ENCODE data around the gene SLC44A1. TPM values are rescaled to one million over a fixed set of nuclear protein-coding genes. Genes with fewer than 3 reads are reported as not detected.

SLC44A1 gene
- total and polyA plus RNA-seq, 2 experiments from 2014 or later, result 32.4 to 38.7 TPM

DNA sequence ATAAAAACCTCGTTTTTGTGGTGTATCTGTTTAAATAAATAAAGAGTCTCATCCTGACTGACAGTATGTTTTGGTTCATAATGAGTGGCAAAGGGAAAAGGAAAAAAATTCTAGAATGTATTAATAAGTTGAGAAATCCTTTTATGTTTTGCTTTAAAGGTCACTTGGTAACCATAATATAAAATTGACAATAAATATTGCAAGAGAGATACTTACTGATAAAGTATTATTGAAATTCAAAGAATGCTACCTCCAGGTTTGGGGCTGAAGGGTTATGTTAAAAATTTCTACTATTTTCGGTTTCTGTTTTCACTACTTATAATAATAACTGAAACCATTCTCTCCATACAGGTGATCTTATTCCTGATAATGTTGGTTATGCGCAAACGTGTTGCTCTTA, 118.0 kb downstream of the SLC44A1 start:
- no peaks in the 10 kb centered on the region for H3K4me1 ChIP-seq (ENCODE audit: low read depth)
- H3K36me3 ChIP-seq, result peaks cover 45% of the 10 kb centered on the region
- TF ChIP-seq, protein P1, sequence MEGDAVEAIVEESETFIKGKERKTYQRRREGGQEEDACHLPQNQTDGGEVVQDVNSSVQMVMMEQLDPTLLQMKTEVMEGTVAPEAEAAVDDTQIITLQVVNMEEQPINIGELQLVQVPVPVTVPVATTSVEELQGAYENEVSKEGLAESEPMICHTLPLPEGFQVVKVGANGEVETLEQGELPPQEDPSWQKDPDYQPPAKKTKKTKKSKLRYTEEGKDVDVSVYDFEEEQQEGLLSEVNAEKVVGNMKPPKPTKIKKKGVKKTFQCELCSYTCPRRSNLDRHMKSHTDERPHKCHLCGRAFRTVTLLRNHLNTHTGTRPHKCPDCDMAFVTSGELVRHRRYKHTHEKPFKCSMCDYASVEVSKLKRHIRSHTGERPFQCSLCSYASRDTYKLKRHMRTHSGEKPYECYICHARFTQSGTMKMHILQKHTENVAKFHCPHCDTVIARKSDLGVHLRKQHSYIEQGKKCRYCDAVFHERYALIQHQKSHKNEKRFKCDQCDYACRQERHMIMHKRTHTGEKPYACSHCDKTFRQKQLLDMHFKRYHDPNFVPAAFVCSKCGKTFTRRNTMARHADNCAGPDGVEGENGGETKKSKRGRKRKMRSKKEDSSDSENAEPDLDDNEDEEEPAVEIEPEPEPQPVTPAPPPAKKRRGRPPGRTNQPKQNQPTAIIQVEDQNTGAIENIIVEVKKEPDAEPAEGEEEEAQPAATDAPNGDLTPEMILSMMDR (IDR thresholded peaks at IDR 0.05; ENCODE audit: low read depth, low read length), result no peak
- DNase-seq (ENCODE audit: low read depth in 1 of 2, low spot score in 1 of 2), result no peak
- H3K9me3 ChIP-seq (ENCODE audit: low read depth), result no peaks in the 10 kb centered on the region
- no peaks in the 10 kb centered on the region for H3K27me3 ChIP-seq
- H3K4me3 ChIP-seq, result no peak overlapping the region
- no peak overlapping the region for H3K27ac ChIP-seq

DNA sequence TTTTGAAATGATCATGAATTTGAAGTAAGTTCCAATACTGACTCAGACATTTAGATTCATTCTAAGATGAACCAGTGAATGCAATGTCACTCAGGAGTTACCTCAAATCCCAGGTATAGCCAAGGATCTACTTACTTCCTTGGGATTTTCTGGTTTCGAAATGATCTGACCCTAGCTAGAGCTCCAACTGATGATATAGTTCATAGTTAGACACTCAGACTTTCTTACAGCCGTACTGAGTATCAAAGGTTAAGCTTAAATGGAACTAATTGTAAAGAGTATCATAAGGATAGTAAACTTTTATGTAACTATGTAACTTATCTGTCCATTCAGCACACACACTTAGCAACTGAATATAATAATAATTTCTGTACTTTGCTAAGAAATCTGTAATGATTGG, 119.4 kb downstream of the SLC44A1 start:
- peaks cover 43% of the 10 kb centered on the region for H3K36me3 ChIP-seq
- no peak overlapping the region for H3K27ac ChIP-seq
- no peak overlapping the region for H3K4me3 ChIP-seq
- H3K27me3 ChIP-seq, result no peaks in the 10 kb centered on the region
- no peaks in the 10 kb centered on the region for H3K4me1 ChIP-seq (ENCODE audit: low read depth)
- TF ChIP-seq, protein P1 (IDR thresholded peaks at IDR 0.05; ENCODE audit: low read depth, low read length), result no peak
- H3K9me3 ChIP-seq (ENCODE audit: low read depth), result no peaks in the 10 kb centered on the region
- DNase-seq (ENCODE audit: low read depth in 1 of 2, low spot score in 1 of 2), result no peak

DNA sequence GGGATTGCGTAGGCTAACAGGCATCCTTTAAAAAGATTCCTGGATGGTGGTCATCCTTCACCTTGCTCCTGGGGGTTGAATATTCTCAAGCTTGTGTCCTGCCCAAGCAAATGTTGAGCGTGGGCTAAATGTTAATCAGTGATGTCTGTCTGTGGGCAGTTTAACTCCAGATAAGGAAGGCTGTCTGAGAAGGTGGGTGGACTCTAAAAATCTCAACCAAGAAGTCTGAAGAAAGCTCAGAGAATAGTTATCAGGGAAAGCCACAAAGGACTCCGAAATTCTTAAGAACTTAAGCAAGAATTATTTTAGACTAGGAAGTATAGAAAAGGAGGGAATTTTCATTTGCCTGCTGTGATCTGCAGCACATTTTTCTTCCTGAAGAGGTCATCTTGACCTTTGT, 125.5 kb downstream of the SLC44A1 start:
- TF ChIP-seq, protein P1 (IDR thresholded peaks at IDR 0.05; ENCODE audit: low read depth, low read length), result no peak
- Histone ChIP-seq H3K9me3 (ENCODE audit: low read depth) (no peaks in the 10 kb centered on the region), H3K27me3 (no peaks in the 10 kb centered on the region), H3K4me1 (ENCODE audit: low read depth) (peaks cover 8% of the 10 kb centered on the region), H3K27ac (no peak overlapping the region), H3K4me3 (no peak overlapping the region), H3K36me3 (peaks cover 16% of the 10 kb centered on the region)
- DNase-seq (ENCODE audit: low read depth in 1 of 2, low spot score in 1 of 2), result peak in 1 of 2 donors; percentile 20

DNA sequence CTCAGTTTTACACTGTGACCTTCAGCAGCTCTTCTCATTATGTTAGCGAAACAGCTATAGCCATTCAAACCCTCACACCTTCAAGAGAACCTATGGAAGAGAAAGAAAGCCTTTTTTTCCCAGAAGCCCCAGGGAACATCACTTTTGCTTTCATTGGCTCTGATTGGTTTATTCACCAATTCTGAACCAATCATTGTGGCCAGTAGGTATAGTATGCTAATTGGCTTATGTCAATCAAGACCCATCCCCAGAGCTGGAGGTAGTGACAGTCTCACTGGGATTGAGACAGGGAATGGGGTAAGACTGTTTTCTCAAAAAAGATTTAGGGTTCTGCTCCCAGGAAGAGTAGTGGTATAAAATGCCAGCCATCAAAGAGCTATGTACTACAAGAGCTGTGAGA, 129.3 kb downstream of the SLC44A1 start:
- Histone ChIP-seq H3K9me3 (ENCODE audit: low read depth) (no peaks in the 10 kb centered on the region), H3K4me3 (no peak overlapping the region), H3K27me3 (no peaks in the 10 kb centered on the region), H3K27ac (peak overlapping the region; percentile 30), H3K36me3 (peaks cover 23% of the 10 kb centered on the region), H3K4me1 (ENCODE audit: low read depth) (peaks cover 8% of the 10 kb centered on the region)
- TF ChIP-seq, protein P1 (IDR thresholded peaks at IDR 0.05; ENCODE audit: low read depth, low read length), result no peak
- no peak for DNase-seq (ENCODE audit: low read depth in 1 of 2, low spot score in 1 of 2)

DNA sequence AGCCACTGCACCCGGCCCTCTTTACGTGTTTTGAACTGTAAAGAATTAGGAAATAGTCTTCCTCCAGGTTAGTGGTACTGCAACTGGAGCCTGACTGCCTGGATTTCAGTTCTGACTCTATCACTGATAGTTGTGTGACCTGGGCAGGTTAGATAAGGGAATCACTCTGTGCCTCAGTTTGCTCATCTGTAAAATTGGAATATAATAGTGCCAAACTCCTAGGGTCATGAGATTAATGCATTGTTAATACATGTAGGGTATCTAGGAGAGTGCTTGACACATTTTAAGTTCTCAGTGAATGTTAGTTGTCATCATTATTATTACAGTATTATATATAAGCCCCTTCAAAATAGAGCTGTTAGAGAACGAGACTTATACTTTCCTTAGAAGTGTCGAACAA, 130.9 kb downstream of the SLC44A1 start:
- H3K27ac ChIP-seq, result no peak overlapping the region
- peaks cover under 1% of the 10 kb centered on the region for H3K4me1 ChIP-seq (ENCODE audit: low read depth)
- H3K9me3 ChIP-seq (ENCODE audit: low read depth), result no peaks in the 10 kb centered on the region
- no peaks in the 10 kb centered on the region for H3K27me3 ChIP-seq
- H3K36me3 ChIP-seq, result peaks cover 23% of the 10 kb centered on the region
- H3K4me3 ChIP-seq, result no peak overlapping the region
- TF ChIP-seq, protein P1 (IDR thresholded peaks at IDR 0.05; ENCODE audit: low read depth, low read length), result no peak
- DNase-seq (ENCODE audit: low read depth in 1 of 2, low spot score in 1 of 2), result no peak

DNA sequence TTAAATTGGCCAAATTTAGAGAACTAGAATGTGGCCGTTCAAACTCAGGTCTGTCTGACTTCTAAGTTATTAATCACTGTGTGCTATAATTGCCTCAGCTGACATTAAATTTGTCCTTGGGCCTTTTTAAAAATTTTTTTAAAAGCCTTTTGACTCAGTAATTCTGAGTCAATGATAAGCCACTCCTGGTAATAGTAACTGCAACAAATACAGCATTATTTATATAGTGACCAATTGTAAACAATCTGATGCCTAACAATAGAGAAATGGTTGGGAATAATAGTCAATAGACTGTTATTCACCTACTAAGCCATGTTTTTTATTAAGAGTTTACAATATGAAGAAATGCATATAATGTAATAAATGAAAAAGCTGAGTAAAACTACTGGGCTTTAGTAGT, 132.4 kb downstream of the SLC44A1 start:
- H3K4me1 ChIP-seq (ENCODE audit: low read depth), result no peaks in the 10 kb centered on the region
- no peak overlapping the region for H3K4me3 ChIP-seq
- TF ChIP-seq, protein P1 (IDR thresholded peaks at IDR 0.05; ENCODE audit: low read depth, low read length), result no peak
- no peak for DNase-seq (ENCODE audit: low read depth in 1 of 2, low spot score in 1 of 2)
- no peaks in the 10 kb centered on the region for H3K9me3 ChIP-seq (ENCODE audit: low read depth)
- H3K36me3 ChIP-seq, result peaks cover 23% of the 10 kb centered on the region
- no peaks in the 10 kb centered on the region for H3K27me3 ChIP-seq
- no peak overlapping the region for H3K27ac ChIP-seq

Data from cardiac muscle cell (in vitro differentiated cells and primary cell).